Measurements from ENCODE around the gene NT5E. TPM values are rescaled to one million over a fixed set of nuclear protein-coding genes. Genes with fewer than 3 reads are reported as not detected.

Gene NT5E
- total and polyA plus RNA-seq, 2 of the 13 experiments (the other 11 are each of a cell fraction or from before 2014, with no cell fraction given) = 9.5 to 33.0 TPM

GRCh38 chr6:85449818-85450759, at the start of gene NT5E (continued):
- TF ChIP-seq ZNF609 (CRISPR knock-in tag; IDR thresholded peaks at IDR 0.05; ENCODE audit: borderline replicate concordance) (peak; percentile 35; the same call in 1 of the 2 replicates), ZNF777 (CRISPR knock-in tag; IDR thresholded peaks at IDR 0.05) (peak; percentile 73; the same call in 1 of the 2 replicates), ZNF800 (CRISPR knock-in tag; IDR thresholded peaks at IDR 0.05) (peak; percentile 88), CREB3 (CRISPR knock-in tag; IDR thresholded peaks at IDR 0.05) (no peak), ASH2L (IDR thresholded peaks at IDR 0.05; ENCODE audit: insufficient read length, low read depth, low read length) (peak; percentile 54), ZNF264 (CRISPR knock-in tag; IDR thresholded peaks at IDR 0.05) (no peak), FOSL2 (CRISPR knock-in tag; IDR thresholded peaks at IDR 0.05) (no peak), PRPF4 (IDR thresholded peaks at IDR 0.05; ENCODE audit: low read depth, low read length, poor library complexity, severe bottlenecking) (no peak), ZNF639 (CRISPR knock-in tag; conservative IDR thresholded peaks at IDR 0.05) (no peak), TERF1 (CRISPR knock-in tag; IDR thresholded peaks at IDR 0.05) (peak; percentile 78; the same call in 1 of the 2 replicates), STAT5B (CRISPR knock-in tag; IDR thresholded peaks at IDR 0.05) (no peak), SIN3B (IDR thresholded peaks at IDR 0.05; ENCODE audit: low read length) (no peak), HOXD1 (CRISPR knock-in tag; IDR thresholded peaks at IDR 0.05) (no peak), ZNF788 (CRISPR knock-in tag; IDR thresholded peaks at IDR 0.05; ENCODE audit: borderline replicate concordance) (peak; percentile 53), TRIM24 (CRISPR knock-in tag; IDR thresholded peaks at IDR 0.05) (no peak), SMC3 (IDR thresholded peaks at IDR 0.05; ENCODE audit: low read length) (no peak)

Measured in HepG2 (cell line).